ENCODE data around the gene EPB41L4A.

DNA sequence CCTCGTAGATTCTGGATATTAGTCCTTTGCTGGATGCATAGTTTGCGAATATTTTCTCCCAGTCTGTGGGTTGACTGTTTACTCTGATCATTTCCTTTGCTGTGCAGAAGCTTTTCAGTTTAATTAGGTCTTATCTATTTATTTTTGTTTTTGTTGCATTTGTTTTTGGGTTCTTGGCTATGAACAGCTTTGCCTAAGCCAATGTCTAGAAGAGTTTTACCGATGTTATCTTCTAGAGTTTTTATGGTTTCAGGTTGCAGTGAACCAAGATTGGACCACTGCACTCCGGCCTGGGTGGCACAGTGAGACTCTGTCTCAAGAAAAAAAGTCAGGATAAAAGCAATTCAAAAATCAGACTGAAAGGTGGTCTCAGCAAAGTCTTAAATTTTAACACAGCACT, 188.5 kb downstream of the EPB41L4A start:
- no peak for TF ChIP-seq POLR2AphosphoS5 (IDR thresholded peaks at IDR 0.05)
- no peak for TF ChIP-seq POLR2A (IDR thresholded peaks at IDR 0.05)
- TF ChIP-seq, protein P1, sequence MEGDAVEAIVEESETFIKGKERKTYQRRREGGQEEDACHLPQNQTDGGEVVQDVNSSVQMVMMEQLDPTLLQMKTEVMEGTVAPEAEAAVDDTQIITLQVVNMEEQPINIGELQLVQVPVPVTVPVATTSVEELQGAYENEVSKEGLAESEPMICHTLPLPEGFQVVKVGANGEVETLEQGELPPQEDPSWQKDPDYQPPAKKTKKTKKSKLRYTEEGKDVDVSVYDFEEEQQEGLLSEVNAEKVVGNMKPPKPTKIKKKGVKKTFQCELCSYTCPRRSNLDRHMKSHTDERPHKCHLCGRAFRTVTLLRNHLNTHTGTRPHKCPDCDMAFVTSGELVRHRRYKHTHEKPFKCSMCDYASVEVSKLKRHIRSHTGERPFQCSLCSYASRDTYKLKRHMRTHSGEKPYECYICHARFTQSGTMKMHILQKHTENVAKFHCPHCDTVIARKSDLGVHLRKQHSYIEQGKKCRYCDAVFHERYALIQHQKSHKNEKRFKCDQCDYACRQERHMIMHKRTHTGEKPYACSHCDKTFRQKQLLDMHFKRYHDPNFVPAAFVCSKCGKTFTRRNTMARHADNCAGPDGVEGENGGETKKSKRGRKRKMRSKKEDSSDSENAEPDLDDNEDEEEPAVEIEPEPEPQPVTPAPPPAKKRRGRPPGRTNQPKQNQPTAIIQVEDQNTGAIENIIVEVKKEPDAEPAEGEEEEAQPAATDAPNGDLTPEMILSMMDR (IDR thresholded peaks at IDR 0.05), result no peak
- TF ChIP-seq EP300 (IDR thresholded peaks at IDR 0.05), result no peak
